Activated CD4-positive, alpha-beta memory T cell treated with anti-CD3 and anti-CD28 coated beads, Interleukin-2, amount 10 ng/mL, durations not matched to agents 7 days and 5 days (primary cell): ENCODE results near the gene SELENON. TPM values are rescaled to one million over a fixed set of nuclear protein-coding genes. Genes with fewer than 3 reads are reported as not detected.

ENCODE experiments used
- CTCF ChIA-PET: fragments of 350-600 bp; sonication (Branson Sonifier 250); formaldehyde crosslinking; loops from one replicate; lab custom pipeline; 2021; ENCODE audit warnings: antibody characterized with exemption, inconsistent platforms; lab: Charles Lee
- POLR2A ChIA-PET: fragments of 350-600 bp; sonication (Branson Sonifier 250); formaldehyde crosslinking; loops from one replicate; lab custom pipeline; 2021; ENCODE audit warnings: antibody characterized with exemption; lab: Charles Lee
- DNase-seq: peaks from one replicate; pipeline ENCODE4 v3.0.0-alpha.2; 2020
- H3K27ac Mint-ChIP-seq: one replicate; pipeline ENCODE4 v1.8.0; 2021; ENCODE audit warnings: mild to moderate bottlenecking, mixed read lengths
- H3K27me3 Mint-ChIP-seq: one replicate; pipeline ENCODE4 v1.8.0; 2021; ENCODE audit warnings: mixed read lengths
- H3K36me3 Mint-ChIP-seq: one replicate; pipeline ENCODE4 v1.8.0; 2021; ENCODE audit warnings: low read depth, mixed read lengths
- H3K4me1 Mint-ChIP-seq: one replicate; pipeline ENCODE4 v1.8.0; 2021; ENCODE audit warnings: mixed read lengths
- H3K4me3 Mint-ChIP-seq: one replicate; pipeline ENCODE4 v1.8.0; 2021; ENCODE audit warnings: mild to moderate bottlenecking, mixed read lengths
- H3K9me3 Mint-ChIP-seq: one replicate; pipeline ENCODE4 v1.8.0; 2021; ENCODE audit warnings: mixed read lengths
- total RNA-seq, 2 experiments: library from RNA; stranded (reverse); gene quantifications; one replicate each; pipeline ENCODE4 v1.2.3, GENCODE V29; 2021

Gene SELENON
- total RNA-seq, 2 experiments from 2014 or later: 5.9 to 6.0 TPM

DNA sequence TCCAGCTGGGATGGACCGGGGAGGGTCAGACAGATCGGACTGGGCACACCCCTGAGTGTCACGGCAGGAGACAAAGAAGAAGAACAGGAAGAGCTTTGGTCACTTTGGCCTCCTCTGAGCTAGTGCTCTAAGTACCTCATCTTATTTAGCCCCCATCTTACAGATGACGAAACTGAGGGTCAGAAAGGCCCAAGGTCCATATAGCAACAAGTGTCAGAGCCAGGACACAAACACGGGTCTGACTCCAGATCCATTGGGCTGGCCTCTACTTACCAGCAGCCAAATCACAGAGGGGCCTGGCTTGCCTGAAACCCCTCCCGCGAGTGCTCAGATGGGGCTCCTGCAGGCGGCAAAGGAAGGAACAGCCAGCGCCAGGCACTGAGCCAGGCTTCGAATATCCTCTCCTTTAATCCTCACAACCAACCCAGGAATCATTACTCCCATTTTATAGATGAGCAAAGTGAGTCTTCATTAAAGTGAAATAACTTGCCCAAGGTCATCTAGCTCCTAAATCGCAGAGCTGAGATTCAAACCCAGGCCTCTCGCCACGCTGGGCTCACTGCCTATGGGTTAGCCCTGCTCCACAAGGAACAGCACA is 25.7 kb upstream of the SELENON start:
- CTCF ChIA-PET: interaction anchor here (0.7 to 1.9 kb wide), 7 partner anchors 28 to 461 kb away, joined by 3 to 6 read pairs (median 4); no protein-coding TSS in a partner anchor
- no peaks in the 10 kb centered on the region for H3K9me3 Mint-ChIP-seq
- H3K36me3 Mint-ChIP-seq: no peaks in the 10 kb centered on the region
- POLR2A ChIA-PET: interaction anchor here (0.7 to 2.2 kb wide), 9 partner anchors 14 to 542 kb away, joined by 3 to 19 read pairs (median 3); partner anchors contain the start of genes MTFR1L and SYF2
- H3K4me3 Mint-ChIP-seq: no peak overlapping the region
- peaks cover 27% of the 10 kb centered on the region for H3K4me1 Mint-ChIP-seq
- no peak for DNase-seq
- H3K27me3 Mint-ChIP-seq: peaks cover 2% of the 10 kb centered on the region
- H3K27ac Mint-ChIP-seq: no peak overlapping the region

DNA sequence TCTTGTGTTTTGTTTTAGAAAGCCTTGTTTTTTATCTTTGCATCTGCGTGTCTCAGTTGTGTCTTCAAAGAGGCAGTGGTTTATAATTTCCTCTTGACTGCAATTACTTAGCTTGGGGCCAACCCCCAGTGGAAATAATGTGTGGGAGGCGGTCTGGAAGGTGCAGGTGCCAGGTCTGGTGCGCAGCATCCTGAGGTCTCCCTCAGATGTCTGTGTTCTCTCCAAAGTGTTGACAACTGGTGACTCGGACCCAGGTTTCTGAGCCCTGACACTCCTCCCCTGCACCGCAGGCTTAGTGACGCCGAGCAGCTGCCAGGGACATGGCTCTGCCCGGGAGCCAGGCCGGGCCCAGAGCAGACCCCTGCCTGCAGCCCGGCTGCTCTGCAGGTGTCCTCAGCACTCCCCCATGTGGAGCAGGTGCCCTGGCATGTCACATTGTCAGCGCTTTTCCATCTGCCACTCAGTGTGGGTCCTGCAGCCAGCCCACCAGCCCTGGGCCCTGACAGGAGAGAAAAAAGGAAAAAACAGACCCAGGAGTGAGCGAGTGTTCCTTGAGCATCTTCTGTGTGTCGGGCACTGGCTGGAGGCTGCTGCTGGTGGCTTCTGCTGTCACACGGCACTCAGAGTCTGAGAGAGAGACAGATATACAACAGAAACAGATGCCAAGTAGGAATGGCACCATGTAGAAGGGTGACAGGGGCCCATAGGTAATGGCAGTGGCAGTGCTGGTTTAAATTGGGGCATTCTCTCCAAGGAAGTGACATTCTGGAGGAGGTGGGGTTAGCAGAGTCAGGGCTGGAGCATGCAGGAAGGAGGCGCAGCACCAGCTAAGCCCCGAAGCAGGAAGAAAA is 24.8 kb upstream of the SELENON start:
- Mint-ChIP-seq H3K36me3 (no peaks in the 10 kb centered on the region), H3K4me3 (peak overlapping the region; percentile 3), H3K4me1 (peaks cover 27% of the 10 kb centered on the region), H3K9me3 (no peaks in the 10 kb centered on the region), H3K27me3 (peaks cover 2% of the 10 kb centered on the region), H3K27ac (peak overlapping the region; percentile 54)
- ChIA-PET POLR2A (interaction anchor here (0.7 to 2.2 kb wide), 9 partner anchors 15 to 543 kb away, joined by 3 to 19 read pairs (median 3); partner anchors contain the start of genes MTFR1L, SELENON and SYF2), CTCF (interaction anchor here (0.6 to 1.9 kb wide), 7 partner anchors 27 to 227 kb away, joined by 3 to 6 read pairs (median 3); no protein-coding TSS in a partner anchor)
- DNase-seq: peak; percentile 78

DNA sequence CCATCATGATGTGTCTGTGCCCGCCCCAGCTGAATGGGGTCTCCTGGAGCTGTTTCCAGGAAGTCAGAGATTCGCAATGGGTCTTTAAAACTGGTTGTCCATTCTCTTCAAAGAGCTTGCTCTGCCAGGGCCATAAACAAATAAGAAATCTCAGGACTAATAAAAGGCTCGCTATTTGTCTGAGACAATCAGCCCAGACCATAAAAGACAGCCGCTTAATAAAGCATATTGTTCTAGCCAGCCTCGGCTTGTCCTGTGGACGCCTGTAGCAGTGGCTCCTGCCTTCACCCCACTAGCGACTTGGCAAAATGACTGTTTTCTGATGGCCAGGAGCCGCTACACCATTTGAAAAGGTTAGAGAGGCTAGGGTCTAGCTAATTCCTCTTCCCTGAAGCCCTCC is 20.6 kb upstream of the SELENON start:
- H3K4me1 Mint-ChIP-seq: peaks cover 16% of the 10 kb centered on the region
- H3K4me3 Mint-ChIP-seq: no peak overlapping the region
- CTCF ChIA-PET: no interaction called here
- no peaks in the 10 kb centered on the region for H3K36me3 Mint-ChIP-seq
- POLR2A ChIA-PET: no interaction called here
- no peak overlapping the region for H3K27ac Mint-ChIP-seq
- DNase-seq: no peak
- H3K27me3 Mint-ChIP-seq: no peaks in the 10 kb centered on the region
- no peaks in the 10 kb centered on the region for H3K9me3 Mint-ChIP-seq

DNA sequence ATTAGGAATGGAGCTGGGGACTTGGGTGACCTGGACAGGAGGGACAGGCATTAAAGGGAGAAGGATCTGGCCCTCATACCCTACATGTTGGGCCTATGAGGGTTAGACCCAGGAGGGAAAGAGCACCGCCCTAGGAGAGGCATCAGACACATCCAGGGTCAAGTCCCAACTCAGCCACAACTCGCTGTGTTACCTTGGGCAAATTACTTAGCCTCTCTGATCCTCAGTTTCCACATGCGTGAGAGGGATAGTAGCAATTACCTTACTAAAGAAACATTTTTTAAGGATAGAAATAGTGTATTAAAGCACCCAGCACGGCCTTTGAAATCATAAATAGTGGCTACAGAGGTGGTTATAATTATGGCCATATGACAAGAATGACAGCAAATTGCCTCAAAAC is 20.1 kb upstream of the SELENON start:
- POLR2A ChIA-PET: no interaction called here
- H3K27ac Mint-ChIP-seq: no peak overlapping the region
- H3K4me1 Mint-ChIP-seq: peaks cover 11% of the 10 kb centered on the region
- no peaks in the 10 kb centered on the region for H3K9me3 Mint-ChIP-seq
- no peaks in the 10 kb centered on the region for H3K27me3 Mint-ChIP-seq
- no peaks in the 10 kb centered on the region for H3K36me3 Mint-ChIP-seq
- H3K4me3 Mint-ChIP-seq: no peak overlapping the region
- DNase-seq: no peak
- CTCF ChIA-PET: no interaction called here

DNA sequence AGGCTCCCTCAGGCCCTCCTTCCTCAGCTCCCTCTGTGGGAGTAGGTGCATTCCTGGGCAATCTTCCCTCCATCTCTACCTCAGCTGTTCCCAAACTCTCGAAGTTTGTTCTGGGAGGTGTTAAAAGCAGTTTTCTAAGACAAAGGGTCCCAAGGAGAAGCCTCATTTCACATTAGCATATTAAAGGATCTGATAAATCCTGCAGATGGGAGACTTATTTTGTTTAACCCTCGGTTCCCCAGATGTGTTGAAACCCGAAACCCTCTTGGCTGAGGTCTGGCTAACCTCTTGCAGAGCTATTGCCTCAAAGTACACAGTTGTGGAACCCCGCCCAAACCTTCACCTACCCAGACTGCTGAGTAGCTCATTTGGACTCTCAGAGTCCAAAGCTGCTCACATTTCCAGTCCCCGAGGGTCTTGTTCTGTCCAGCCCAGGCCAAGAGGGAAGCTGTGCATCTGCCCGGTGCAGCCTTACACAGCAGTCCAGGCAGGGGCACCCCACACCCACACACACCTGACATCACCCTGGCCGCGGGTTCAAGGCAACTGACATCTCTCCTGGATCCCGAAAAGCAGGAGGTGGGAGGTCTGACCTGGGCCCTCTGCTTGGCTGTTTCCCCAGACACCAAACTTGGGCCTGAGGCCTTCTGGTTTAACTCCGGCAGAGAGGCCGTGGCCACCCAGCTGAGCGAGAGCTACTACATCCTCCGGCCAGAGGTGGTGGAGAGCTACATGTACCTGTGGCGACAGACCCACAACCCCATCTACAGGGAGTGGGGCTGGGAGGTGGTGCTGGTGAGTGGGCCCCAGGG is 19.5 kb upstream of the SELENON start:
- no peaks in the 10 kb centered on the region for H3K36me3 Mint-ChIP-seq
- H3K9me3 Mint-ChIP-seq: no peaks in the 10 kb centered on the region
- ChIA-PET POLR2A (no interaction called here), CTCF (no interaction called here)
- H3K4me1 Mint-ChIP-seq: peaks cover 4% of the 10 kb centered on the region
- no peak for DNase-seq
- H3K4me3 Mint-ChIP-seq: no peak overlapping the region
- H3K27me3 Mint-ChIP-seq: no peaks in the 10 kb centered on the region
- H3K27ac Mint-ChIP-seq: no peak overlapping the region

DNA sequence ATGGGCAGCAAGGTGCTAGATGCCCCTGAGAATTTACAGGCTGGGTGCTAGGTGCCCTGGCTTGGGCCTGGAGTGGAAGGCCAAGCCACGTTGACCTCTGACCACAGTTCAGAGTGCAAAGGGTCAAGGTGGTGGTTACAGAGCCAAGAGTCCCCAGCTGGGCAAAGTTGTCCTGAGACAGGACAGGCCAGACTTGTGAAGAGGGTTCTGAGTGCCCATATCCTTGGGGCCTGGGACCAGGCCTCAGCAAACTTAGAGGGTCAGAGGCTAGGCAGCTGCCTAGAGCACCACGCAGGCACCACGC is 18.9 kb upstream of the SELENON start:
- Mint-ChIP-seq H3K36me3 (no peaks in the 10 kb centered on the region), H3K4me1 (peaks cover under 1% of the 10 kb centered on the region), H3K9me3 (no peaks in the 10 kb centered on the region), H3K27me3 (no peaks in the 10 kb centered on the region), H3K27ac (no peak overlapping the region), H3K4me3 (no peak overlapping the region)
- DNase-seq: no peak
- ChIA-PET CTCF (no interaction called here), POLR2A (no interaction called here)

DNA sequence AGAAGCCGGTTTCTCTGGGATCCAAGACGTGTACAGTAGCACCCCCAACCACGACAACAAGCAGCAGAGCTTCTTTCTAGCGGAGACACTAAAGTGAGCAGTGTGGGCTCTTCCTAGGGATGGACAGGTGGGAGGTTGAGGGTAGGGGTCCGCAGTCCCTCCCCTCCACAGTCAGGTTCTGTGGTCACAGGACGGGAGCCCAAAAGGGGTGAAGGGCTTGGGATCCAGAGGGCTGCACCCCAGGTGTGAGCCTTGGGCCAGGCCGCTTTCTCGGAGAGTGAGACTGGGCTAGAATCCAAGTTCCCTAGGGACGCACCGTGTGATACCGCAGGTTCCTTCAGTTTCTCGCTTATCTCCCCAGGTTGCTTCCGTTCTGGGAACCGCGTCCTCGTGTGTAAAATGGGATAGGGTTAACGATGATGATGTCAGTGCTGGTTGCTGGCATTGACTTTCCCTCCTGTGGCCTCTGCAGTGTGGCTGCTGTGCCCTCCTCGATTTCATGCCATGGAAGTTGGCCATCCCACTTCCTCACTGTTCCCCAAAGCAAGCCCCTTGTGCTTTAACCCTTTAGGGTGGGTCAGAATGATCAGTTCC is 17.3 kb upstream of the SELENON start:
- no peak overlapping the region for H3K4me3 Mint-ChIP-seq
- H3K36me3 Mint-ChIP-seq: no peaks in the 10 kb centered on the region
- no peaks in the 10 kb centered on the region for H3K4me1 Mint-ChIP-seq
- no peaks in the 10 kb centered on the region for H3K9me3 Mint-ChIP-seq
- DNase-seq: no peak
- CTCF ChIA-PET: no interaction called here
- POLR2A ChIA-PET: no interaction called here
- no peak overlapping the region for H3K27ac Mint-ChIP-seq
- H3K27me3 Mint-ChIP-seq: no peaks in the 10 kb centered on the region

DNA sequence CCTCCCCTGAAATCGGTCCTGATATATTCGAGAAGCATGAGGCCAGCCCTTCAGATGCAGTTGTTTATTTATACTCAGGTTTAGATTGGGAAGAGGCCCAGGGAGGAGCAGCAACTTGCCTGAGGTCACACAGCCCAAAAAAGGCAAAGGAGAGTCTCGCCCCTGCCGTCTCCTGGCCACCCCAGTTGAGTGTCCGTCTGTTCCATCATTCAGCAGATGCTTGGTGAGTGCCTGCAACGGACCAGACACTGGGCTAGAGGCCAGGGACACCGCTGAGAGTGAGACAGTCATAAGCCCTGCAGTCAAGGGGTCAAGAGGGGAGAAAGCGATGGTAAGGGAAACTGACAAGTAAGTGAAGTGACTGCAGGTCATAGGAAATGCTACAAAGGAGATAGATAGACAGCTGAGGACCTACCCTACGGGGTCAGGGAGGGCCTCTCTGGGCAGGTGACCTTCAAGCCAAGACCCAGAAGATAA is 15.4 kb upstream of the SELENON start:
- no peaks in the 10 kb centered on the region for H3K36me3 Mint-ChIP-seq

DNA sequence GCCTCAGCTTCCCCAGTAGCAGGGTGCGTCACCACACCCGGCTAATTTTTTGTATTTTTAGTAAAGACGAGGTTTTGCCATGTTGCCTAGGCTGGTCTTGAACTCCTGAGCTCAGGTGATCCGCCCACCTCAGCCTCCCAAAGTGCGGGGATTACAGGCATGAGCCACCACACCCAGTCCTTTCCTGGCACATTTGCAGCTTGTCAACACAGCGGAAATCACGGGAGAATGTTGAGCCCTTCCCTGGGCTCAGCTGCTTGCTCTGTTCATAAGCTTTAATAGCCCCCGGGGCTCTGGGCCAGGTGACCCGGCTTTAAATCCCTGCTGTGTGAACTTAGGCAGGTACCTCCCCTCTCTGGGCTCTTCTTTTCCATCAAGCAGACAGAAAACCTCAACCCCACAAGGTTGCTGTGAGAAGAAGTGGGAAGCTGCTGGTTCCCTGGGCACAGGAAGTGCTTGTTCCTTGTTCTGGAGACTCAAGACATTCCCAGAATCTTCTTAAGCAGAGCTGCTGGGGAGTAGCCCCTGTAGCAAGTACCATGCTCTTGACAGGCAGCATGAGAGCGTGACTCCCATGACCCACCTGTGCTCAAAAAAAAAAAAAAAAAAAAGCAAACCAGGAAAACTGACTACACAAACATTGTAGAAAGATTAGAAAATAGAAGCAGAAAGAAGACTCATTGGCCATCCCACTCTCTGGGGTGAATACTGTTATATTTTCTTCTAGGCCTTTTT is 14.5 kb upstream of the SELENON start:
- CTCF ChIA-PET: no interaction called here

More for the DNA sequence above, 15.4 kb upstream of the SELENON start:
- Mint-ChIP-seq H3K27me3 (no peaks in the 10 kb centered on the region), H3K27ac (no peak overlapping the region), H3K4me1 (no peaks in the 10 kb centered on the region), H3K4me3 (no peak overlapping the region), H3K9me3 (no peaks in the 10 kb centered on the region)
- no peak for DNase-seq
- ChIA-PET CTCF (no interaction called here), POLR2A (no interaction called here)

DNA sequence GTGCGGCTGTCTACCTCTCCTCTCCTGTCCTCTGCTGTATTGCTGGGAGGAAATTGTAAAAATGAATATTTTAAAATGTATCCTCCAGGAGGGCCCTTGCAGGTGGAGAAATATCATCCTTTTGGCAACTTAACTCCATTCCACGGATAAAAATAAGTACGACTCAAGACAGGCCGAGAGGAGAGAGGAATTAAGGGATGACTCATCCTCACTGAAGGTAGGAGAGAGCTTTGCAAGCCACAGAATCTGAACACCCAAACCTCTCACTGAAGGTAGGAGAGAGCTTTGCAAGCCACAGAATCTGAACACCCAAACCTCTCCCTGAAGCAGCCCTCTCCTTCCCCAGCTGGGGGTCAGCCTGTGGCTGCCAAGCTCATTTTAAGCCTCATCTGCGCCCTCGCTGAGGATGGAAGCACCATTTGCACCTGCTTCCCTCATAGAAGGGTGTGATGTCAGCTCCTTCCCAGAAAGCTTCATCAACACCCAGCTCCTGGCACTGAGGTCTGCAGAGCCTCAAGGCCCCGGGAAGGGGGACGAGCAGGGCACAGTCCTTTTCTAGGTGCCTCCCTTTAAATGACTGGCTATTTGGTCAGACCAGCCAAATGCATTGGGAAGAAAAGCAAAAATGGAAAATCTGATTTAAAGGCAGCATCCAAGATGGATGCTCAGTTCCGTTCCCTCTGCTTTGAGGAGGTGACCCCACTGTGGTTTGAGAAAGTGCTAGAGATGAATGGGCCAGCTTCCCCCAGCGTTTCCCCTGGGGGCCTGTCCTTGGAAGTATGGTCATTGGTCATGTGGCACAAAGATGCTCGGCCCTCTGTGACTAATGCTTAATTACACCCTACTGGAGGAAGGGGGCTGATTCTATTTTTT is 12.9 kb upstream of the SELENON start:
- Mint-ChIP-seq H3K4me3 (no peak overlapping the region), H3K27ac (no peak overlapping the region), H3K27me3 (no peaks in the 10 kb centered on the region), H3K36me3 (no peaks in the 10 kb centered on the region), H3K4me1 (no peaks in the 10 kb centered on the region), H3K9me3 (no peaks in the 10 kb centered on the region)
- DNase-seq: no peak
- CTCF ChIA-PET: interaction anchor here (1.0 to 1.2 kb wide), 3 partner anchors 11 to 215 kb away, joined by 3 to 4 read pairs (median 3); no protein-coding TSS in a partner anchor
- POLR2A ChIA-PET: no interaction called here

More for the DNA sequence above, 14.5 kb upstream of the SELENON start:
- H3K4me3 Mint-ChIP-seq: no peak overlapping the region
- no peaks in the 10 kb centered on the region for H3K36me3 Mint-ChIP-seq
- H3K27me3 Mint-ChIP-seq: no peaks in the 10 kb centered on the region
- POLR2A ChIA-PET: no interaction called here
- H3K27ac Mint-ChIP-seq: no peak overlapping the region
- DNase-seq: no peak
- H3K4me1 Mint-ChIP-seq: no peaks in the 10 kb centered on the region
- no peaks in the 10 kb centered on the region for H3K9me3 Mint-ChIP-seq

DNA sequence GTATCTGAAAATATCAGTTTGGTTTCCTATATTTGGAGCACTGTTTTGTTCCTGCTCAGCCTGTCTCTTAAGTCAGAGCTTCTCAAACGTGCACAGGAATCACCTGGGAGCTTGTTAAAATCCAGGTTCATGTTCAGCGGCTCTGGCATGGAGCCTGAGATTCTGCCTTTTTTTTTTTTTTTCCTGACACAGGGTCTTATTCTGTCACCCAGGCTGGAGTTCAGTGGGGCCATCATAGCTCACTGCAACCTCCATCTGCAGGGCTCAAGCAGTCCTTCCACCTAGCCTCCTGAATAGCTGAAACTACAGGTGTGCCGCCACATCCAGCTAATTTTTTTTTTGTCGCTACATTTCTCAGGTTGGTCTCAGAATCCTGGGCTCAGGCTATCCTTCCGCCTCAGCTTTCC is 12.2 kb upstream of the SELENON start:
- Mint-ChIP-seq H3K27me3 (no peaks in the 10 kb centered on the region), H3K36me3 (no peaks in the 10 kb centered on the region), H3K4me1 (no peaks in the 10 kb centered on the region), H3K27ac (no peak overlapping the region), H3K9me3 (no peaks in the 10 kb centered on the region), H3K4me3 (no peak overlapping the region)
- DNase-seq: no peak
- CTCF ChIA-PET: interaction anchor here (1.0 to 1.2 kb wide), 3 partner anchors 10 to 215 kb away, joined by 3 to 4 read pairs (median 3); no protein-coding TSS in a partner anchor
- POLR2A ChIA-PET: no interaction called here
